LHCN-M2 (cell line): Measurements from ENCODE around the gene TNFRSF18. TPM values are rescaled to one million over a fixed set of nuclear protein-coding genes. Genes with fewer than 3 reads are reported as not detected.
"Not testable (repeated sequence)": the region's sequence is repeated elsewhere in the genome, so short reads cannot be mapped to it uniquely, and the experiment has no call there.

ENCODE experiments used
- DNase-seq: peaks from one replicate; pipeline ENCODE4 v3.0.0-alpha.2; 2012; ENCODE audit warnings: low read depth
- total RNA-seq: library from RNA; depleted of rRNA; stranded (reverse); fragments of >200 nt; gene quantifications from 2 replicates; pipeline ENCODE4 v1.2.3, GENCODE V29; 2014

TNFRSF18 gene
- total RNA-seq, 1 experiment from 2014 or later: not detected

GRCh38 chr1:1199141-1199960 is 7.0 kb downstream of the TNFRSF18 start:
- no peak for DNase-seq

GRCh38 chr1:1198423-1199140 is 7.8 kb downstream of the TNFRSF18 start:
- DNase-seq: no peak

- no peak for DNase-seq
Measured at GRCh38 chr1:1197551-1198422, 8.6 kb downstream of the TNFRSF18 start.

- no peak for DNase-seq
Measured at GRCh38 chr1:1197188-1197500, 9.2 kb downstream of the TNFRSF18 start.

GRCh38 chr1:1196431-1197187 is 9.8 kb downstream of the TNFRSF18 start:
- DNase-seq: no peak

- DNase-seq: not testable (repeated sequence)
Measured at GRCh38 chr1:1195726-1196125, 10.7 kb downstream of the TNFRSF18 start.

- no peak for DNase-seq
Measured at GRCh38 chr1:1194723-1195122, 11.7 kb downstream of the TNFRSF18 start.

- no peak for DNase-seq
Measured at GRCh38 chr1:1191734-1192133, 14.7 kb downstream of the TNFRSF18 start.

GRCh38 chr1:1189111-1189510 is 17.3 kb downstream of the TNFRSF18 start:
- DNase-seq: no peak

GRCh38 chr1:1187938-1188337 is 18.5 kb downstream of the TNFRSF18 start:
- DNase-seq: peak; percentile 20

GRCh38 chr1:1185101-1185765 is 21.2 kb downstream of the TNFRSF18 start:
- DNase-seq: no peak

- DNase-seq: no peak
Measured at GRCh38 chr1:1183833-1184775, 22.3 kb downstream of the TNFRSF18 start.

GRCh38 chr1:1183221-1183747 is 23.1 kb downstream of the TNFRSF18 start:
- DNase-seq: no peak

- DNase-seq: no peak
Measured at GRCh38 chr1:1182491-1183220, 23.7 kb downstream of the TNFRSF18 start.

- DNase-seq: no peak
Measured at GRCh38 chr1:1181938-1182410, 24.4 kb downstream of the TNFRSF18 start.

GRCh38 chr1:1181129-1181937 is 25.1 kb downstream of the TNFRSF18 start:
- no peak for DNase-seq

GRCh38 chr1:1179983-1180861 is 26.2 kb downstream of the TNFRSF18 start:
- no peak for DNase-seq
